HepG2 (cell line): ENCODE data around the gene HIGD1A. TPM values are rescaled to one million over a fixed set of nuclear protein-coding genes. Genes with fewer than 3 reads are reported as not detected.

ENCODE experiments used
- ATAC-seq: fragments of 200-7000 bp; cut with Tn5 transposase; 3 replicates; pipeline ENCODE4 v1.9.1; 2020; ENCODE audit warnings: mild to moderate bottlenecking, moderate library complexity
- BruUV-seq: library from RNA; stranded (reverse); fragments of 400-500 nt; replicated peaks from 2 replicates; lab custom pipeline; 2021; lab: Mats Ljungman, UMichigan
- CTCF ChIA-PET: fragments of 300-600 bp; formaldehyde crosslinking; extraction: SDS; loops from one replicate; lab custom pipeline; 2021; ENCODE audit warnings: low total read pairs, inconsistent platforms, low intra/inter-chr PET ratio; lab: Yijun Ruan, JAX
- POLR2A ChIA-PET: fragments of 350-600 bp; sonication (Branson Sonifier 250); formaldehyde crosslinking; loops from one replicate; lab custom pipeline; 2020; ENCODE audit warnings: antibody characterized with exemption, inconsistent platforms; lab: Yijun Ruan, JAX
- DNase-seq: peaks from one replicate; pipeline ENCODE4 v3.0.0-alpha.2; 2015; ENCODE audit warnings: low spot score
- FAIRE-seq: peaks from 3 replicates; lab custom pipeline; 2011; peaks lifted over from hg19 to GRCh38; lab: Jason Lieb, UNC
- H2AFZ ChIP-seq: one replicate; pipeline ENCODE4 v1.6.1; 2011; ENCODE audit warnings: low read length, inconsistent platforms
- H3K27ac ChIP-seq: fragments of 300-600 bp; 3 replicates; pipeline ENCODE4 v1.8.0; 2011; ENCODE audit warnings: mixed run types, mild to moderate bottlenecking, mixed read lengths, low read length, inconsistent platforms; ENCODE audit not compliant: insufficient read depth; ENCODE audit errors: extremely low read length
- H3K27me3 ChIP-seq, 2 experiments: fragments of 200-600 bp in 1 of 2; 2 replicates in 1 of 2; 3 replicates in 1 of 2; pipeline versions ENCODE4 v1.6.0 to v1.8.0; 2011; ENCODE audit warnings: low read length in 2 of 2, mild to moderate bottlenecking in 2 of 2, moderate library complexity in 2 of 2, inconsistent platforms in 1 of 2; ENCODE audit not compliant: insufficient read depth in 2 of 2, control insufficient read depth in 1 of 2
- H3K36me3 ChIP-seq, 2 experiments: fragments of 200-600 bp in 1 of 2; replicated peaks in 1 of 2; 2 replicates in 1 of 2; 3 replicates in 1 of 2; pipeline versions ENCODE4 v1.5.1 to v1.8.0; 2011; ENCODE audit warnings: low read length in 2 of 2, inconsistent platforms in 1 of 2; ENCODE audit not compliant: insufficient read depth in 2 of 2, control insufficient read depth in 1 of 2
- H3K4me1 ChIP-seq: 2 replicates; pipeline ENCODE4 v1.5.1; 2012; ENCODE audit warnings: low read length, inconsistent platforms; ENCODE audit not compliant: insufficient read depth
- H3K4me2 ChIP-seq: 2 replicates; pipeline ENCODE4 v1.6.0; 2011; ENCODE audit warnings: low read depth, low read length, inconsistent platforms
- H3K4me3 ChIP-seq, 3 experiments: fragments of 200-600 bp in 1 of 3; sonication (generic), shearing (Covaris generic) in 1 of 3; replicated peaks in 1 of 3; 2 replicates each; pipeline ENCODE4 v1.5.1; 2011 to 2016; ENCODE audit warnings: low read length in 3 of 3, inconsistent platforms in 2 of 3, low read depth in 2 of 3, mild to moderate bottlenecking in 2 of 3, control low read depth in 1 of 3, mixed read lengths in 1 of 3; ENCODE audit not compliant: insufficient read depth in 1 of 3
- H3K79me2 ChIP-seq: one replicate; pipeline ENCODE4 v1.6.1; 2011; ENCODE audit warnings: low read length, inconsistent platforms; ENCODE audit not compliant: insufficient read depth
- H3K9ac ChIP-seq: 2 replicates; pipeline ENCODE4 v1.6.0; 2011; ENCODE audit warnings: mild to moderate bottlenecking, low read depth, low read length, inconsistent platforms; ENCODE audit not compliant: insufficient read depth
- H3K9me3 ChIP-seq: 2 replicates; pipeline ENCODE4 v1.5.1; 2012; ENCODE audit warnings: mild to moderate bottlenecking, low read length
- H4K20me1 ChIP-seq: 2 replicates; pipeline ENCODE4 v1.6.0; 2011; ENCODE audit warnings: inconsistent platforms, mild to moderate bottlenecking, low read length, moderate library complexity; ENCODE audit not compliant: insufficient read depth
- ARID4A ChIP-seq: sonication (generic); formaldehyde crosslinking; IDR thresholded peaks from 2 replicates; pipeline ENCODE4 v1.5.0; 2020; ENCODE audit warnings: mild to moderate bottlenecking, missing genetic modification reagents, borderline replicate concordance
- ASH2L ChIP-seq: fragments of 300-600, 200-600 bp; sonication (generic); IDR thresholded peaks from 2 replicates; pipeline ENCODE4 v1.7.0; 2017; ENCODE audit warnings: low read depth, mild to moderate bottlenecking, moderate library complexity, mixed read lengths, low read length; ENCODE audit not compliant: insufficient read length
- ATM ChIP-seq: fragments of 450-650 bp; IDR thresholded peaks from 2 replicates; pipeline ENCODE4 v1.7.1; 2017; ENCODE audit warnings: mild to moderate bottlenecking, borderline replicate concordance
- NR2F2 ChIP-seq: IDR thresholded peaks from 2 replicates; pipeline ENCODE4 v1.6.1; 2012; ENCODE audit warnings: low read depth, inconsistent platforms, borderline replicate concordance
- SMYD3 ChIP-seq: sonication (generic); formaldehyde crosslinking; IDR thresholded peaks from 2 replicates; pipeline ENCODE4 v1.8.1; 2023; ENCODE audit warnings: mild to moderate bottlenecking, missing genetic modification reagents
- TFE3 ChIP-seq: IDR thresholded peaks from 2 replicates; pipeline ENCODE4 v1.6.1; 2016
- THAP7 ChIP-seq: sonication (generic); formaldehyde crosslinking; IDR thresholded peaks from 2 replicates; pipeline ENCODE4 v1.8.1; 2023; ENCODE audit warnings: mild to moderate bottlenecking, missing genetic modification reagents
- ZNF101 ChIP-seq: sonication (generic); formaldehyde crosslinking; IDR thresholded peaks from 2 replicates; pipeline ENCODE4 v1.4.0; 2020; ENCODE audit warnings: mild to moderate bottlenecking, low read depth, missing genetic modification reagents, borderline replicate concordance
- ZNF160 ChIP-seq: sonication (generic); formaldehyde crosslinking; IDR thresholded peaks from 2 replicates; pipeline ENCODE4 v1.8.0; 2022; ENCODE audit warnings: mild to moderate bottlenecking, inconsistent platforms, missing genetic modification reagents
- ZNF546 ChIP-seq: sonication (generic); formaldehyde crosslinking; conservative IDR thresholded peaks from 2 replicates; pipeline ENCODE4 v1.8.1; 2023; ENCODE audit warnings: mild to moderate bottlenecking, missing genetic modification reagents
- ZNF687 ChIP-seq: sonication (generic); formaldehyde crosslinking; IDR thresholded peaks from 2 replicates; pipeline ENCODE4 v1.5.1; 2020; ENCODE audit warnings: mild to moderate bottlenecking, missing genetic modification reagents, moderate library complexity
- ZNF75D ChIP-seq: sonication (generic); formaldehyde crosslinking; IDR thresholded peaks from 2 replicates; pipeline ENCODE4 v1.8.1; 2023; ENCODE audit warnings: missing genetic modification reagents, mild to moderate bottlenecking, borderline replicate concordance
- WGBS: methylation state at CpG from one replicate; pipeline ENCODE4 v1.1.6; 2017; ENCODE audit warnings: low lambda C conversion rate; 5-methylcytosine and 5-hydroxymethylcytosine counted together
- in situ Hi-C: cut with HindIII; loops from 2 replicates; pipeline ENCODE4 v1.10.0; 2017; ENCODE audit warnings: low pct_unique_long_range_greater_than_20kb; ENCODE audit not compliant: extremely low pct_ligation_motif_present
- intact Hi-C: fragments of 100-400 bp; cut with micrococcal nuclease; formaldehyde crosslinking; loops from one replicate; pipeline ENCODE4 v1.10.0; 2022; ENCODE audit not compliant: unreplicated experiment
- polyA plus RNA-seq, 8 experiments: library from polyadenylated mRNA; depleted of rRNA in 3 of 8; stranded (reverse) in 7 of 8; unstranded in 1 of 8; fragments of >200 nt; fragmentation: Illumina TruSeq in 4 of 8; extraction: Trizol in 4 of 8; gene quantifications; 2 replicates each; pipeline versions ENCODE4 v1.2.1 to v1.2.3, GENCODE V29; 2011 to 2016; ENCODE audit warnings: low read depth in 4 of 8, missing spikeins in 1 of 8, mixed read lengths in 1 of 8; ENCODE audit not compliant: insufficient read depth in 1 of 8
- total RNA-seq, 5 experiments: library from RNA; depleted of rRNA; stranded (reverse); fragments of >200 nt; fragmentation: Illumina TruSeq; extraction: Trizol; gene quantifications; 2 replicates each; pipeline ENCODE4 v1.2.3, GENCODE V29; 2016; ENCODE audit warnings: low read depth in 1 of 5

HIGD1A gene
- total and polyA plus RNA-seq, 2 of the 13 experiments (the other 11 are each of a cell fraction or from before 2014, with no cell fraction given), result 222 to 253 TPM

GRCh38 chr3:42739401-42740158 is 64.7 kb downstream of the HIGD1A start:
- no peak for FAIRE-seq
- no peak for TF ChIP-seq ZNF160 (CRISPR knock-in tag)
- peak; percentile 61 for TF ChIP-seq ZNF687 (CRISPR knock-in tag)
- TF ChIP-seq ZNF101, result no peak
- no peak for TF ChIP-seq NR2F2
- no peak for TF ChIP-seq ASH2L
- peak; percentile 49; the same call in 1 of the 2 replicates for TF ChIP-seq TFE3 (CRISPR knock-in tag)
- TF ChIP-seq ATM, result no peak
- no peak for TF ChIP-seq ZNF75D
- TF ChIP-seq THAP7 (CRISPR knock-in tag), result no peak
- no peak for TF ChIP-seq ZNF546 (CRISPR knock-in tag)
- no peak for TF ChIP-seq ARID4A (CRISPR knock-in tag)
- no peak for TF ChIP-seq SMYD3

More at GRCh38 chr3:42739401-42740158, 64.7 kb downstream of the HIGD1A start:
- H4K20me1 ChIP-seq, result no peaks in the 10 kb centered on the region
- ATAC-seq (peak; percentile 69), DNase-seq (peak; percentile 58)
- in situ Hi-C loops, result no loop called here
- BruUV-seq, result no TSS peak
- no peak overlapping the region for H3K4me2 ChIP-seq
- H3K9me3 ChIP-seq, result no peaks in the 10 kb centered on the region
- ChIA-PET CTCF (no interaction called here), POLR2A (interaction anchor here (1.5 kb wide), 1 partner anchor 7 kb away, joined by 4 read pairs; no protein-coding TSS in a partner anchor)
- H3K9ac ChIP-seq, result no peak overlapping the region
- no peak overlapping the region for H3K4me3 ChIP-seq
- H3K36me3 ChIP-seq, result no peaks in the 10 kb centered on the region
- no peaks in the 10 kb centered on the region for H3K79me2 ChIP-seq
- WGBS, result 69% methylated on average over 11 of the region's 12 CpGs
- H3K4me1 ChIP-seq, result peaks cover 43% of the 10 kb centered on the region
- H3K27me3 ChIP-seq, result no peaks in the 10 kb centered on the region
- intact Hi-C loops, result no loop called here
- H2AFZ ChIP-seq, result no peak overlapping the region
- no peak overlapping the region for H3K27ac ChIP-seq
